BJ (cell line): ENCODE results near the gene EPS8. TPM values are rescaled to one million over a fixed set of nuclear protein-coding genes. Genes with fewer than 3 reads are reported as not detected.

Experiments
- CTCF ChIA-PET: fragments of 350-600 bp; formaldehyde crosslinking; extraction: SDS; loops from one replicate; lab custom pipeline; 2021; ENCODE audit warnings: antibody characterized with exemption, inconsistent platforms; lab: Yijun Ruan, JAX
- POLR2A ChIA-PET: fragments of 300-600 bp; sonication (Branson Sonifier 250); formaldehyde crosslinking; extraction: SDS; loops from one replicate; lab custom pipeline; 2021; ENCODE audit warnings: antibody characterized with exemption; lab: Charles Lee
- DNase-seq: peaks from one replicate; pipeline ENCODE4 v3.0.0-alpha.2; 2011; ENCODE audit warnings: low read depth
- H3K27me3 ChIP-seq: 2 replicates; pipeline ENCODE4 v1.6.0; 2011; ENCODE audit warnings: low read length; ENCODE audit not compliant: control insufficient read depth, insufficient read depth
- H3K36me3 ChIP-seq: 2 replicates; pipeline ENCODE4 v1.5.1; 2011; ENCODE audit warnings: low read length; ENCODE audit not compliant: control insufficient read depth, insufficient read depth
- H3K4me3 ChIP-seq: 2 replicates; pipeline ENCODE4 v1.5.1; 2011; ENCODE audit warnings: low read depth, mild to moderate bottlenecking, control low read depth, low read length
- polyA plus RNA-seq: library from polyadenylated mRNA; depleted of rRNA; stranded (reverse); fragments of >200 nt; gene quantifications from 2 replicates; pipeline ENCODE4 v1.2.3, GENCODE V29; 2011
- TF ChIP-seq, protein P1 (sequence below): IDR thresholded peaks from 2 replicates; pipeline ENCODE4 v1.5.1; 2011; ENCODE audit warnings: low read depth, mild to moderate bottlenecking, control low read depth, inconsistent platforms, low read length, moderate library complexity; ENCODE audit not compliant: insufficient read depth

EPS8 gene
- polyA plus RNA-seq, 1 experiment, result 118 TPM

DNA sequence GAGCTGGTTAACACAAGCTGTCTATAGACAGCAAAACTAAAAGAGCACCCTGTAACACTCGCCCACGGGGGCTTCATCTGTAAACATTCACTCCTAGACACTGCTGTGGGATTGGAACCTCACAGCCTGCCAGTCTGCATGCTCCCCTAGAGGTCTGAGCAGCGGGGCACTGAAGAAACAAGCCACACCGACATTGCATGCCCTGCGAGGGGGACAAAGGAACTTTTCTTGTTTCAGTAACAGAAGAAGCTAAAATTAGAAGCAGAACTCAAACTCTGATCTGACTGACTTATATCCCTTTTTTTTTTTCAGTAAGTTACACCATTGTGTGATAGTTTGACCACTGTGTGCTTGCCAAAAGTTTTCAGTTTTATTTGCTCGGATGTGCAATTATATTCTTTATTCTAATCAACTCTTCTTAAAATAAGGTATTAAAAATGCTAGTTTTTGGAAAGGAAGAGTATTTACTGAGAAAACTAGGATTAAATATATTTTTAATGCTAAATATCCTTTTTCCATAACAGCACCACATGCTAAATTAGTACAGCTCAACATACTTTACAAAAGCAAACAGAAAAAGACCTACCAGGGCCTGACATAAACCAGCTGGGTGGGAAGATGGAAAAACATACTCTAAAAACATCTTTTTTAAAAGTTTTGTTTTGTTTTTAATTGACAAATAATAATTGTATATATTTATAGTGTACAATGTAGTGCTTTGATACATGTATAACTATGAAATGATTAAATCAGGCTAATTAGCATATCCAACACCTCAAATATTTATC is 100.2 kb downstream of the EPS8 start:
- Histone ChIP-seq H3K4me3 (no peak overlapping the region), H3K27me3 (no peaks in the 10 kb centered on the region), H3K36me3 (no peaks in the 10 kb centered on the region; the same call in 1 of the 2 replicates)
- POLR2A ChIA-PET, result no interaction called here
- TF ChIP-seq, protein P1, sequence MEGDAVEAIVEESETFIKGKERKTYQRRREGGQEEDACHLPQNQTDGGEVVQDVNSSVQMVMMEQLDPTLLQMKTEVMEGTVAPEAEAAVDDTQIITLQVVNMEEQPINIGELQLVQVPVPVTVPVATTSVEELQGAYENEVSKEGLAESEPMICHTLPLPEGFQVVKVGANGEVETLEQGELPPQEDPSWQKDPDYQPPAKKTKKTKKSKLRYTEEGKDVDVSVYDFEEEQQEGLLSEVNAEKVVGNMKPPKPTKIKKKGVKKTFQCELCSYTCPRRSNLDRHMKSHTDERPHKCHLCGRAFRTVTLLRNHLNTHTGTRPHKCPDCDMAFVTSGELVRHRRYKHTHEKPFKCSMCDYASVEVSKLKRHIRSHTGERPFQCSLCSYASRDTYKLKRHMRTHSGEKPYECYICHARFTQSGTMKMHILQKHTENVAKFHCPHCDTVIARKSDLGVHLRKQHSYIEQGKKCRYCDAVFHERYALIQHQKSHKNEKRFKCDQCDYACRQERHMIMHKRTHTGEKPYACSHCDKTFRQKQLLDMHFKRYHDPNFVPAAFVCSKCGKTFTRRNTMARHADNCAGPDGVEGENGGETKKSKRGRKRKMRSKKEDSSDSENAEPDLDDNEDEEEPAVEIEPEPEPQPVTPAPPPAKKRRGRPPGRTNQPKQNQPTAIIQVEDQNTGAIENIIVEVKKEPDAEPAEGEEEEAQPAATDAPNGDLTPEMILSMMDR, result no peak
- CTCF ChIA-PET, result no interaction called here
- no peak for DNase-seq

DNA sequence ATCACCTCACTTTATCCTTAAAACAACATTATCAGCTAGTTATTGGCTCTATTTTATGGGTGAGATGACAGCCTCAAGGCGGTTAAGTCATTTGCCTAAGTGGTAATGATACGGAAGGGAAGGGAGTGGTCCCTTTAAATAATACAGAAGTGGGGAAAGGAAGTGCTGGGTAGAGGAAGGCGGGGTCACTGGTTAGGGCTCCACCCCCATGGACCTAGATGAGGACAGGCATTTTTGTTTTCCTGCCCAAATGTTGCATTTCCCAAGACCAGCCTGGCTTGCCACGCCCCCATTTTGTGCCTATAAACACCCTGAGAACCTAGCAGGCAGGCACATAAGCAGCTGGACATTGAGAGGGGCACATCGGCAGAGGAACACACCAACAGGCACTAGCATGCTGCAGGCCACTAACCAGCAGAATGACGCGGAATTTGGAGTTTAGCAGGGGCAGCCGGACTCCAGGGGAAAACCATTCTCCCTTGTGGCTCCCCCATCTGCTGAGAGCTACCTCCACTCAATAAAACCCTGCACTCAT is 100.9 kb downstream of the EPS8 start:
- DNase-seq, result no peak
- Histone ChIP-seq H3K36me3 (no peaks in the 10 kb centered on the region; the same call in 1 of the 2 replicates), H3K27me3 (no peaks in the 10 kb centered on the region), H3K4me3 (no peak overlapping the region)
- CTCF ChIA-PET, result interaction anchor here (0.8 kb wide), 1 partner anchor 26 kb away, joined by 3 read pairs; no protein-coding TSS in a partner anchor
- TF ChIP-seq, protein P1, result no peak
- POLR2A ChIA-PET, result no interaction called here

DNA sequence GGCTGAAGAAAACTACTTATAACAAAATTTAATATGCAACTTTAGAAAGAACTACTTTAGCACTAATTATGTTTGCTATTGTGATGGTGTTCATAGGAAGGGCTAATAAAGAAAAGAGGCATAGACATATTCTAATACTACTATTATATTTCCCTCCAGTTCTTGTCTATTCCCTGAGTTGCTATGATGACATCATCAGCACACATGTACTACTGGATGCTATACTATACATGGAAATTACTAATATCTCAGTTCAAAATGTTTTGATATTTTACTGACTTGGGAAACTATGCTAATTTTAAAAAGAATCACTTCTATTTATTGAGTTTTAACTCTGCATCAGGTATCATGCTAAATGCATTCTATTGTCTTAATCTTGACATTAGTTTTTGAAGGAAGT is 101.6 kb downstream of the EPS8 start:
- Histone ChIP-seq H3K4me3 (no peak overlapping the region), H3K36me3 (no peaks in the 10 kb centered on the region; the same call in 1 of the 2 replicates), H3K27me3 (no peaks in the 10 kb centered on the region)
- ChIA-PET POLR2A (no interaction called here), CTCF (interaction anchor here (0.8 kb wide), 1 partner anchor 25 kb away, joined by 3 read pairs; no protein-coding TSS in a partner anchor)
- TF ChIP-seq, protein P1, result no peak
- DNase-seq, result no peak

DNA sequence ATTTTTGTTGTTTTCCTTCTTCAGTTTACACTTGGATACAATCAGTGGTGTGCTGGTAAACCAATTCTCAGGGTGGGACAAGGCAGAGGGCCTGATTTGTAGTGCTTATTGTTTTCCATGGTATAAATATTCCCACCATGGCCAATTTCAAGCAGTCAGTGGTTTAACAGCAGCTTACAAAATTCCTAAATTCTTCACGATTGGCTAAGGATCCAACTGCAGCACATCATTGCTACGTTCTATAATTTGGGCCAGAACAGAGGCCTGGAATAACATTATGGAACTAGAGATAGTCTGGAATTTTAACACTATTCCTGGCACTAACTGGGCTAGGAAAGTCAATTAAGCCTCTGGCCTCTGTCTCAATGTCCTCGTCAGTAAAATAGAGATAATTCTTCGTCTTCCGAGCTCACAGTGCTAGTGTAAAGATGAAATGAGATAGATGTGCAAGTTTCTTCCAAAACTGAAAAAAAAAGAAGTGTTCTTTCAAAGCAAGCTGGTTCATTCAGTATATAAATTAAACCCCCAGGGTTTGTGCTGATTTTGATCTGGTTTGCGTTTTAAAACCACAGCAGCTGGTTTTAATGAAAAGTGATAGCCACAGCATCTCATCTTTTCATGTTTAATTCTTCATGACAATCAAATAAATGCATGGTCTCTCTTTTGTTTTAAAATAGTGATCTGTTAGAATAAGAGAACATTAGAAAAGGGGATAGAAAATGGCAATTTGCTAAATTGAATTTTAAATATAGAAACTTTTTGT is 104.1 kb downstream of the EPS8 start:
- H3K36me3 ChIP-seq, result no peaks in the 10 kb centered on the region; the same call in 1 of the 2 replicates
- TF ChIP-seq, protein P1, result no peak
- DNase-seq, result no peak
- no peaks in the 10 kb centered on the region for H3K27me3 ChIP-seq
- CTCF ChIA-PET, result interaction anchor here (1.1 to 1.3 kb wide), 2 partner anchors 12 to 13 kb away, joined by 3 to 5 read pairs; no protein-coding TSS in a partner anchor
- POLR2A ChIA-PET, result no interaction called here
- H3K4me3 ChIP-seq, result no peak overlapping the region

DNA sequence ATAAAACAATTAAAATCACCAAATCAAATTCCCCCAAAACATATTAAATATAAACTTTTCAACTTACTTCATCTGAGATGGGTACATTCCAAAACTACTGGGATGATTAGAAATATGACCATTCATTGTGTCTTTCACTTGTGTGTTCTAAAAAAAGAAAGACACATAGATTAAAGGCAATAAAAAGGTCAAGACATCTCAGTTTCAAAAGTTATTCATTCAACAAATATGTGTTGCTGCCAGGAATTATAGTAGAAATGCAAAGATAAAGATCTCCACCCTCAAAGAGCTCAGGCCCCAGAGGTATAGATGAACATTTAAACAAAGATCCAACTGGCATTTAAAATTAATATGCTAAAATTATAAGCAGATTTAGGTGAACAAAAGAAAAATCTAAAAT is 106.4 kb downstream of the EPS8 start:
- Histone ChIP-seq H3K4me3 (no peak overlapping the region), H3K27me3 (no peaks in the 10 kb centered on the region), H3K36me3 (no peaks in the 10 kb centered on the region; the same call in 1 of the 2 replicates)
- POLR2A ChIA-PET, result no interaction called here
- DNase-seq, result no peak
- TF ChIP-seq, protein P1, result no peak
- CTCF ChIA-PET, result no interaction called here
